Activated gamma-delta T cell (primary cell): ENCODE data around the gene HPCAL1.

Experiments
- DNase-seq: peaks from one replicate; lab custom pipeline; 2025; lab: John Stamatoyannopoulos, UW

Gene HPCAL1

GRCh38 chr2:10337449-10338269, 35.0 kb downstream of the HPCAL1 start:
- no peak for DNase-seq

GRCh38 chr2:10338270-10339188, 35.8 kb downstream of the HPCAL1 start:
- DNase-seq: no peak

GRCh38 chr2:10339647-10340592, 37.2 kb downstream of the HPCAL1 start:
- no peak for DNase-seq

GRCh38 chr2:10340593-10340975, 37.9 kb downstream of the HPCAL1 start:
- no peak for DNase-seq

- DNase-seq: no peak
Measured at GRCh38 chr2:10341193-10341592, 38.5 kb downstream of the HPCAL1 start.

- no peak for DNase-seq
Measured at GRCh38 chr2:10342245-10342951, 39.7 kb downstream of the HPCAL1 start.

GRCh38 chr2:10343191-10343590, 40.5 kb downstream of the HPCAL1 start:
- DNase-seq: no peak

- DNase-seq: no peak
Measured at GRCh38 chr2:10343658-10344057, 41.0 kb downstream of the HPCAL1 start.

GRCh38 chr2:10344105-10345066, 41.7 kb downstream of the HPCAL1 start:
- DNase-seq: no peak

- no peak for DNase-seq
Measured at GRCh38 chr2:10345126-10345525, 42.4 kb downstream of the HPCAL1 start.

- no peak for DNase-seq
Measured at GRCh38 chr2:10345813-10346212, 43.1 kb downstream of the HPCAL1 start.

- no peak for DNase-seq
Measured at GRCh38 chr2:10346929-10347561, 44.3 kb downstream of the HPCAL1 start.

GRCh38 chr2:10347562-10347948, 44.9 kb downstream of the HPCAL1 start:
- DNase-seq: no peak

- DNase-seq: no peak
Measured at GRCh38 chr2:10348891-10349290, 46.2 kb downstream of the HPCAL1 start.

- no peak for DNase-seq
Measured at GRCh38 chr2:10350761-10351160, 48.1 kb downstream of the HPCAL1 start.

GRCh38 chr2:10352361-10352760, 49.7 kb downstream of the HPCAL1 start:
- DNase-seq: no peak

GRCh38 chr2:10352972-10353371, 50.3 kb downstream of the HPCAL1 start:
- no peak for DNase-seq

GRCh38 chr2:10353931-10354330, 51.2 kb downstream of the HPCAL1 start:
- DNase-seq: no peak

GRCh38 chr2:10354399-10354798, 51.7 kb downstream of the HPCAL1 start:
- no peak for DNase-seq
